ENCODE results near the gene GALNS. TPM values are rescaled to one million over a fixed set of nuclear protein-coding genes. Genes with fewer than 3 reads are reported as not detected.

Gene GALNS
- total RNA-seq, 6 experiments from 2014 or later, result 16.6 to 20.7 (median 18.2) TPM

- no peak overlapping the region for H3K27ac Mint-ChIP-seq
- H3K9me3 Mint-ChIP-seq, result no peaks in the 10 kb centered on the region
- DNase-seq, result no peak
- H3K36me3 Mint-ChIP-seq (ENCODE audit: low read depth), result no peaks in the 10 kb centered on the region
- H3K4me1 Mint-ChIP-seq (ENCODE audit: low read depth), result no peaks in the 10 kb centered on the region
- peaks cover 1% of the 10 kb centered on the region; the same call in 1 of the 2 replicates for H3K27me3 Mint-ChIP-seq (ENCODE audit: insufficient read depth)
- TF ChIP-seq, protein P1, sequence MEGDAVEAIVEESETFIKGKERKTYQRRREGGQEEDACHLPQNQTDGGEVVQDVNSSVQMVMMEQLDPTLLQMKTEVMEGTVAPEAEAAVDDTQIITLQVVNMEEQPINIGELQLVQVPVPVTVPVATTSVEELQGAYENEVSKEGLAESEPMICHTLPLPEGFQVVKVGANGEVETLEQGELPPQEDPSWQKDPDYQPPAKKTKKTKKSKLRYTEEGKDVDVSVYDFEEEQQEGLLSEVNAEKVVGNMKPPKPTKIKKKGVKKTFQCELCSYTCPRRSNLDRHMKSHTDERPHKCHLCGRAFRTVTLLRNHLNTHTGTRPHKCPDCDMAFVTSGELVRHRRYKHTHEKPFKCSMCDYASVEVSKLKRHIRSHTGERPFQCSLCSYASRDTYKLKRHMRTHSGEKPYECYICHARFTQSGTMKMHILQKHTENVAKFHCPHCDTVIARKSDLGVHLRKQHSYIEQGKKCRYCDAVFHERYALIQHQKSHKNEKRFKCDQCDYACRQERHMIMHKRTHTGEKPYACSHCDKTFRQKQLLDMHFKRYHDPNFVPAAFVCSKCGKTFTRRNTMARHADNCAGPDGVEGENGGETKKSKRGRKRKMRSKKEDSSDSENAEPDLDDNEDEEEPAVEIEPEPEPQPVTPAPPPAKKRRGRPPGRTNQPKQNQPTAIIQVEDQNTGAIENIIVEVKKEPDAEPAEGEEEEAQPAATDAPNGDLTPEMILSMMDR (IDR thresholded peaks at IDR 0.05), result no peak
- H3K4me3 Mint-ChIP-seq, result no peak overlapping the region
Observed at GRCh38 chr16:88800277-88800592, 56.5 kb downstream of the GALNS start.

DNA sequence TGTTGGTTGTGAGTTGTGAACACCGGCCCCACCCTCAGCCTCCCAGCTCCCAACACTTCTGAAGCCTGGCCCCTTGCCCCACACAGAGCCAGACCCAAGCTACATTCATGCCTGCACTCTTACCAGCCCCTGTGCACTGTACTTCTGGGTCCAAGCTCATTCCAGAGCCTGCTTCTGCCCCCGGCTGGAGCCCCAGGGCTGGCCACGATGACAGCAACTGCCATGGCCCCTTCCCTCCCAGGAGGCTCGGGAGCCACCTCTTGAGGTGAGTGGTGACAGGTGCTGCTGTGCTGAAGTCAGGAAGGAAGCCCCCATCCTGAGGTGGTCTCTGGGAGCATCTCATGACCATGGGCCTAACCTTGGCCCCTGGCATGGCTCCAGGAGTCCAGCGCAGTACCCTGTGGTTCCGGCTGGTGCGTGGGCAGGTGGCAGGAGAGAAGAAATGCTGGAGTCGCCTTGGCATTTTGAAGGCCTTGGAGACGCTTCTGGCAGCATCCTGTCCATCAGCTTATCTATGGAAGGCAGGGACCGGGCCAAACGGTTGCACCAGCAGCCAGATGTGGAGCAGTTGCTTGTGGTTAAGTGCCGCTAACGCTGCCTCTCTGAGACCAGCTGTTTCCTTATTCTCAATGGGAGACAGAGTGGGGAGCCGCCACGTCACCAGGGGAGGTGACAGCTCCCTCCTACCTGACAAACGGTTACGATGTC lies 57.0 kb downstream of the GALNS start:
- Mint-ChIP-seq H3K9me3 (no peaks in the 10 kb centered on the region), H3K36me3 (ENCODE audit: low read depth) (no peaks in the 10 kb centered on the region), H3K27ac (no peak overlapping the region), H3K4me3 (no peak overlapping the region), H3K4me1 (ENCODE audit: low read depth) (no peaks in the 10 kb centered on the region), H3K27me3 (ENCODE audit: insufficient read depth) (peaks cover 1% of the 10 kb centered on the region)
- TF ChIP-seq, protein P1 (IDR thresholded peaks at IDR 0.05), result no peak
- no peak for DNase-seq

DNA sequence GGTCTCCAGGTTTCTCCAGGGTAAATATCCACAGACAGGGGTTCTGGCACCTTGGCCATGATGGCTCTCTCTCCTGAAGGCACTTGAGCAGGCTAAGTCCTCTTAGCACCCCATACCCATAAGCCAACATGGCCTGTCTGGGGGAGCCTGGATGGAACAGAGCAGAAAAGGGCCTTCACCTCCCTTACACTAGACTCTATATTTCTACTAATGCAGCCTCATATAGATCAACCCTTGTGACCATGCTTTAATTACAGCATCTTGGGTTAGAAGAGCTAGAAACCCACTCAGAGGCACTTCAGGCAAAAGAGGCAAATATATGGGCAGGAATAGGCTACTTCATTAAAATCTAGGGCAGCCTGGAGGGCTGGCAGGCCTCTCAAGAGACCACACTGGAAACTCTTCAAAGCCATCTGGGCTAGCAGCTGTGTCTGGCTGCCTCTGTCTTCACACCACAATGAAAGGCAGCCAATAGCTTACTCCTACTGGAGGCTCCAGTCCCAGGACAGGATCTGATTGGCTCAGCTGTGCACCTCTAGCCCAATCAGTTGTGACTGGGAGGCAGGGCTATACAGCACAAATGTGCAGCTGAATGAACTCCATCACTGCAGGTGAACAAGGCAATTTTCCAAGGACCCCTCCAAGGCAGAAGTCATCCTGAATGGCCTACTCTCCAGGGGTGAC lies 57.8 kb downstream of the GALNS start:
- Mint-ChIP-seq H3K27me3 (ENCODE audit: insufficient read depth) (peaks cover 1% of the 10 kb centered on the region), H3K4me3 (no peak overlapping the region), H3K4me1 (ENCODE audit: low read depth) (no peaks in the 10 kb centered on the region), H3K27ac (no peak overlapping the region), H3K9me3 (no peaks in the 10 kb centered on the region), H3K36me3 (ENCODE audit: low read depth) (no peaks in the 10 kb centered on the region)
- no peak for DNase-seq
- TF ChIP-seq, protein P1 (IDR thresholded peaks at IDR 0.05), result no peak

DNA sequence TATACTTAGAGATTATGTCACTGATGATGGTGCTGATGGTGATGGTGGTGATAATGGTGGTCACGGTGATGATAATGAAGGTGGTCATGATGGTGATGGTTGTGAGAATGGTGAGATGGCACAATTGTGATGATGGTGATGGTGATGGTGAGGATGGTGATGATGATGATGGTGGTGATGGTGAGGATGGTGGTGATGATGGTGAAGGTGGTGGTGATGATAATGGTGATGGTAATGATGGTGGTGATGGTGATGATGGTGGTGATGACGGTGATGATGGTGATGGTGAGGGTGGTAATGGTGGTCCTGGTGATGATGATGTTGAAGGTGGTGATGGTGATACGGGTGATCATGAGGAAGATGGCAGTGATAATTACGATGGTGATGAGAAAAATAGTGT lies 58.7 kb downstream of the GALNS start:
- no peak overlapping the region for H3K4me3 Mint-ChIP-seq
- TF ChIP-seq, protein P1 (IDR thresholded peaks at IDR 0.05), result no peak
- no peaks in the 10 kb centered on the region for H3K9me3 Mint-ChIP-seq
- no peaks in the 10 kb centered on the region for H3K4me1 Mint-ChIP-seq (ENCODE audit: low read depth)
- no peaks in the 10 kb centered on the region for H3K36me3 Mint-ChIP-seq (ENCODE audit: low read depth)
- peaks cover 1% of the 10 kb centered on the region for H3K27me3 Mint-ChIP-seq (ENCODE audit: insufficient read depth)
- DNase-seq, result no peak
- H3K27ac Mint-ChIP-seq, result no peak overlapping the region

- Mint-ChIP-seq H3K27me3 (ENCODE audit: insufficient read depth) (peaks cover 3% of the 10 kb centered on the region), H3K27ac (no peak overlapping the region), H3K4me1 (ENCODE audit: low read depth) (peaks cover 8% of the 10 kb centered on the region), H3K36me3 (ENCODE audit: low read depth) (no peaks in the 10 kb centered on the region), H3K4me3 (no peak overlapping the region), H3K9me3 (no peaks in the 10 kb centered on the region)
- no peak for DNase-seq
- TF ChIP-seq, protein P1 (IDR thresholded peaks at IDR 0.05), result no peak
Observed at GRCh38 chr16:88796278-88796677, 60.5 kb downstream of the GALNS start.
